ENCODE measurements around the gene RNF126.

GRCh38 chr19:623974-624373, 39.0 kb downstream of the RNF126 start:
- TF ChIP-seq POLR2A (IDR thresholded peaks at IDR 0.05; ENCODE audit: low read depth, low read length) (no peak), TAF1 (IDR thresholded peaks at IDR 0.05; ENCODE audit: low read depth, low read length) (no peak)
